ENCODE measurements around the gene SLC31A1. TPM values are rescaled to one million over a fixed set of nuclear protein-coding genes. Genes with fewer than 3 reads are reported as not detected.

The SLC31A1 gene
- total and polyA plus RNA-seq, 2 experiments from 2014 or later = 35.8 to 37.1 TPM

GRCh38 chr9:113269871-113270270 lies 48.5 kb downstream of the SLC31A1 start:
- no peak overlapping the region for H3K4me2 ChIP-seq (ENCODE audit: unreplicated experiment)
- no peak overlapping the region for H2AFZ ChIP-seq
- 76 to 85% methylated on average over 2 of the region's 2 CpGs for WGBS, 2 experiments (ENCODE audit: low coverage in 1 of 2, low lambda C conversion rate in 2 of 2, missing lambda C conversion rate in 2 of 2)
- no peaks in the 10 kb centered on the region for H3K9me2 ChIP-seq (ENCODE audit: insufficient read depth)
- no peak overlapping the region for H3K27ac ChIP-seq
- H3K9me3 ChIP-seq (ENCODE audit: low read depth) = no peaks in the 10 kb centered on the region
- peaks cover 7% of the 10 kb centered on the region for H3K4me1 ChIP-seq (ENCODE audit: insufficient read depth)
- no peak overlapping the region for H3K9ac ChIP-seq
- no peak for DNase-seq
- TF ChIP-seq EZH2phosphoT487 (IDR thresholded peaks at IDR 0.05; ENCODE audit: insufficient read depth, low read depth) (no peak), EZH2 (IDR thresholded peaks at IDR 0.05; ENCODE audit: insufficient read depth, poor library complexity, severe bottlenecking) (no peak)
- no peaks in the 10 kb centered on the region for H3K27me3 ChIP-seq (replicated peaks; ENCODE audit: insufficient read depth)
- peaks cover 27% of the 10 kb centered on the region for H3K79me2 ChIP-seq (ENCODE audit: insufficient read depth)
- peaks cover 41% of the 10 kb centered on the region for H3K36me3 ChIP-seq (ENCODE audit: low read depth)
- H4K20me1 ChIP-seq (ENCODE audit: insufficient read depth) = no peaks in the 10 kb centered on the region
- H3K4me3 ChIP-seq = no peak overlapping the region
- in situ Hi-C loops (cut with MboI) = no loop called here
- peaks cover 12% of the 10 kb centered on the region for H3F3A ChIP-seq (ENCODE audit: insufficient read depth)

- Histone ChIP-seq H3K36me3 (ENCODE audit: low read depth) (peaks cover 51% of the 10 kb centered on the region), H4K20me1 (ENCODE audit: insufficient read depth) (no peaks in the 10 kb centered on the region), H3K27ac (peak overlapping the region; percentile 92), H3K9me3 (ENCODE audit: low read depth) (no peaks in the 10 kb centered on the region), H2AFZ (peak overlapping the region; percentile 91), H3K27me3 (replicated peaks; ENCODE audit: insufficient read depth) (no peaks in the 10 kb centered on the region), H3K9ac (peak overlapping the region; percentile 97), H3K4me3 (peak overlapping the region; percentile 92), H3K4me2 (ENCODE audit: unreplicated experiment) (peak overlapping the region; percentile 100), H3K9me2 (ENCODE audit: insufficient read depth) (no peaks in the 10 kb centered on the region), H3F3A (ENCODE audit: insufficient read depth) (peaks cover 14% of the 10 kb centered on the region), H3K4me1 (ENCODE audit: insufficient read depth) (peaks cover 13% of the 10 kb centered on the region), H3K79me2 (ENCODE audit: insufficient read depth) (peaks cover 69% of the 10 kb centered on the region)
- WGBS, 2 experiments (ENCODE audit: low coverage in 1 of 2, low lambda C conversion rate in 2 of 2, missing lambda C conversion rate in 2 of 2) = 1 to 3% methylated on average over 15 of the region's 15 CpGs
- TF ChIP-seq EZH2phosphoT487 (IDR thresholded peaks at IDR 0.05; ENCODE audit: insufficient read depth, low read depth) (no peak), EZH2 (IDR thresholded peaks at IDR 0.05; ENCODE audit: insufficient read depth, poor library complexity, severe bottlenecking) (no peak)
- in situ Hi-C loops (cut with MboI) = no loop called here
- DNase-seq = peak; percentile 82
These were observed 53.3 kb downstream of the SLC31A1 start for GRCh38 chr9:113274474-113275156.

- H3K79me2 ChIP-seq (ENCODE audit: insufficient read depth) = peaks cover 76% of the 10 kb centered on the region
These were observed 54.1 kb downstream of the SLC31A1 start, which contains the start of the genes CDC26 and PRPF4 for GRCh38 chr9:113275157-113276131. Gene CDC26, minus strand, starts transcription at chr9:113275572. Its CDS starts 3,065 bp downstream, at chr9:113272507. Gene PRPF4, plus strand, starts transcription at chr9:113275658. Its CDS starts 86 bp downstream, at chr9:113275744.

GRCh38 chr9:113278840-113279239 lies 57.5 kb downstream of the SLC31A1 start:
- Histone ChIP-seq H3K9me2 (ENCODE audit: insufficient read depth) (no peaks in the 10 kb centered on the region), H3K4me2 (ENCODE audit: unreplicated experiment) (no peak overlapping the region), H2AFZ (no peak overlapping the region), H3K27ac (no peak overlapping the region), H3F3A (ENCODE audit: insufficient read depth) (peaks cover 6% of the 10 kb centered on the region), H3K4me1 (ENCODE audit: insufficient read depth) (peaks cover 11% of the 10 kb centered on the region), H3K27me3 (replicated peaks; ENCODE audit: insufficient read depth) (no peaks in the 10 kb centered on the region), H3K79me2 (ENCODE audit: insufficient read depth) (peaks cover 68% of the 10 kb centered on the region), H3K9ac (peak overlapping the region; percentile 1; the same call in 1 of the 2 replicates), H3K36me3 (ENCODE audit: low read depth) (peaks cover 54% of the 10 kb centered on the region), H3K9me3 (ENCODE audit: low read depth) (no peaks in the 10 kb centered on the region), H3K4me3 (no peak overlapping the region), H4K20me1 (ENCODE audit: insufficient read depth) (no peaks in the 10 kb centered on the region)
- no peak for TF ChIP-seq EZH2phosphoT487 (IDR thresholded peaks at IDR 0.05; ENCODE audit: insufficient read depth, low read depth)
- TF ChIP-seq EZH2 (IDR thresholded peaks at IDR 0.05; ENCODE audit: insufficient read depth, poor library complexity, severe bottlenecking) = no peak
- 94 to 95% methylated on average over 4 of the region's 4 CpGs for WGBS, 2 experiments (ENCODE audit: low coverage in 1 of 2, low lambda C conversion rate in 2 of 2, missing lambda C conversion rate in 2 of 2)
- DNase-seq = no peak
- in situ Hi-C loops (cut with MboI) = no loop called here

More at GRCh38 chr9:113275157-113276131, 54.1 kb downstream of the SLC31A1 start, which contains the start of the genes CDC26 and PRPF4:
- peak within 1 kb of the TSS; percentile 92 for H3K4me3 ChIP-seq
- WGBS, 2 experiments (ENCODE audit: low coverage in 1 of 2, low lambda C conversion rate in 2 of 2, missing lambda C conversion rate in 2 of 2) = 1 to 2% methylated on average over 59 to 63 of the region's 63 CpGs
- peaks cover 13% of the 10 kb centered on the region for H3K4me1 ChIP-seq (ENCODE audit: insufficient read depth)
- peak within 1 kb of the TSS; percentile 100 for H3K4me2 ChIP-seq (ENCODE audit: unreplicated experiment)
- no peaks in the 10 kb centered on the region for H4K20me1 ChIP-seq (ENCODE audit: insufficient read depth)
- H3K27ac ChIP-seq = peak within 1 kb of the TSS; percentile 92
- peak; percentile 99 for DNase-seq
- no peaks in the 10 kb centered on the region for H3K9me3 ChIP-seq (ENCODE audit: low read depth)
- peak within 1 kb of the TSS; percentile 91 for H2AFZ ChIP-seq
- H3K9me2 ChIP-seq (ENCODE audit: insufficient read depth) = no peaks in the 10 kb centered on the region
- in situ Hi-C loops (cut with MboI) = no loop called here
- peak within 1 kb of the TSS; percentile 97 for H3K9ac ChIP-seq
- peaks cover 51% of the 10 kb centered on the region for H3K36me3 ChIP-seq (ENCODE audit: low read depth)
- no peak for TF ChIP-seq EZH2phosphoT487 (IDR thresholded peaks at IDR 0.05; ENCODE audit: insufficient read depth, low read depth)
- no peak for TF ChIP-seq EZH2 (IDR thresholded peaks at IDR 0.05; ENCODE audit: insufficient read depth, poor library complexity, severe bottlenecking)
- H3F3A ChIP-seq (ENCODE audit: insufficient read depth) = peaks cover 14% of the 10 kb centered on the region
- no peaks in the 10 kb centered on the region for H3K27me3 ChIP-seq (replicated peaks; ENCODE audit: insufficient read depth)

Measured in GM23248 (cell line).